HG02623 (cell line): ENCODE results near the gene CNPY3.

ENCODE experiments used
- ATAC-seq: cut with Tn5 transposase; IDR thresholded peaks from one replicate; pipeline ENCODE4 v1.9.1; 2021; ENCODE audit warnings: moderate library complexity; ENCODE audit not compliant: unreplicated experiment

Gene CNPY3

DNA sequence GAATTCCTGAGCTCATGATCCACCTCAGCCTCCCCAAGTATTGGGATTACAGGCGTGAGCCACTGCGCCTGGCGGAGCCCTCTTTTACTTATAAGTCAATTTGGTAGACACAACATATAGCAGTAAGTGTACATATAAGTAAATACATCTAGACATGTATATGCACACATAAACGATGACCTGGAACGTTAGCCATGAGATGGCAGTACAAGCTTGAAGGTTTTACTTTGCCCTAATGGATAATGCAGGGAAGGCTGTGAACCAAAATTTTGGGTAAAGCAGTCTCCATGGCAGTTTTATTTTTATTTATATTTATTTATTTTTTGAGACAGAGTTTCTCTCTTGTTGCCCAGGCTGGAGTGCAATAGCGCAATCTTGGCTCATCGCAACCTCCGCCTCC is 28.8 kb downstream of the CNPY3 start:
- no peak for ATAC-seq

GRCh38 chr6:42959917-42960242 is 30.6 kb downstream of the CNPY3 start:
- no peak for ATAC-seq

GRCh38 chr6:42960243-42961019 is 31.2 kb downstream of the CNPY3 start, which contains the start of gene GNMT:
TSS of gene GNMT (plus strand) at chr6:42960754. CDS start at chr6:42960768, 14 bp downstream.
- no peak for ATAC-seq

- no peak for ATAC-seq
Observed at GRCh38 chr6:42961020-42961470, 31.8 kb downstream of the CNPY3 start.

GRCh38 chr6:42962096-42962495 is 32.8 kb downstream of the CNPY3 start:
- ATAC-seq: no peak

DNA sequence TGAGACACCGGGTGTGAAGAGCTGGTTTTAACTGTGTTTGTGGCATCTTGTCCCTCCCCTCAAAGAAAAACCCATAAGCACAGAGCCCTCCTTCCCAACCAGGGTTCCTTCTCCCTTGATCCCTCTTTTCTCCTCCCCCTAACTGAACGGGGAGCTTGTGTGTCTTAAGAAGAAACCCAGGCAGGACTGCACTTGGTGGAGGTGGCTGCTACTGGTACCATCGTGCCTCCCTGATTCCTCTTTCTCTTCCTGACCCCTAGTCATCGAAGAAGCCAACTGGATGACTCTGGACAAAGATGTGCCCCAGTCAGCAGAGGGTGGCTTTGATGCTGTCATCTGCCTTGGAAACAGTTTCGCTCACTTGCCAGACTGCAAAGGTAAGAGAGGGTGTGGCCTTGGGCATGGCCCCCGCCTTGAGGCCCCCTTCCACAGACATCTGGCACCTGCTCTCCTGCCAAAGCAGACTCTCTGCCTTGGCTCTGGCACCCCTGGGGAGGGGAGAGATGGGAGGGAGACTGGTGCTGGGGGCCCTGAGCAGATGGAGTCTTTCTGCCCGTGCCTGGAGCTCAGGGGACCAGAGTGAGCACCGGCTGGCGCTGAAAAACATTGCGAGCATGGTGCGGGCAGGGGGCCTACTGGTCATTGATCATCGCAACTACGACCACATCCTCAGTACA is 33.4 kb downstream of the CNPY3 start:
- ATAC-seq: no peak

GRCh38 chr6:42963179-42963854 is 34.0 kb downstream of the CNPY3 start:
- ATAC-seq: no peak

DNA sequence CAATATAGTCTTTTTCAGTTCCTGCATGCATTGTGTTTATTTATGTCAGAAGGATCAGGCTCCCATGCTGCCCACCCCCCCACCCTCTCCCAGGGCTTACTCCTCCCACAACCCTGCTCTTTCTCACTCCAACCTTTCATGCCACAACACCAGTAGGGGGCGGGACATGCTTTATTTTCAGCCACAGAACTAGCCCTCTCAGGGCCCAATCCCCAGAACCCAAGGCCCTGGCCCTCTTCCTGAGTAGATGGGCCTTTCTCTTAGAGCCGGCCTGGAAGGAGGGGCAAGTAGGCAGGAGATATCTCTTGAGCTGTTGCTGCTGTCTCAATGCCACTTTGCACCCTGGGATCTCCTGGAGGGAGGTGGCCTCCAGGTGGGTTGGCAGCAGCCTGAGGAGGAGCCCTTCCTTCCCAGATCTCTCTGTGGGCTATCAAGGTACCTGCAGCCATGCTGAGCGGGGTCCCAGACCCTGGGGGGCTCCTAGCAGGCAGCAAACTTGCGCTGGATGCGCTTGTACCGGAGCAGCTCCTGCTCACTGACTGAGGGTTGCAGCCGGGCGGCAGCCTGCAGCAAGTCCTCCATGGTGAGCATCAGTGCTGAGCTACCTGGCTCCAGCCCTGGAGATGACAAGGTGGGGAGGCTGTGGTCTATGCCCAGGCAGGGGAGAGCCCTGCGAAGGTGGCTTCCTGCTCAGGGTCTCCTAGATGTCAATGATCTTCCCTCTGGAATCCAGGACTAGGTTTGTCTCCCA is 34.8 kb downstream of the CNPY3 start:
- no peak for ATAC-seq

- no peak for ATAC-seq
Observed at GRCh38 chr6:42966571-42966970, 37.3 kb downstream of the CNPY3 start.

- ATAC-seq: no peak
Observed at GRCh38 chr6:42967228-42967627, 37.9 kb downstream of the CNPY3 start.

GRCh38 chr6:42968126-42968701 is 38.9 kb downstream of the CNPY3 start:
- ATAC-seq: no peak

GRCh38 chr6:42968783-42969182 is 39.5 kb downstream of the CNPY3 start:
- ATAC-seq: no peak

GRCh38 chr6:42969431-42969830 is 40.2 kb downstream of the CNPY3 start:
- ATAC-seq: no peak

GRCh38 chr6:42969934-42970333 is 40.7 kb downstream of the CNPY3 start:
- ATAC-seq: no peak

DNA sequence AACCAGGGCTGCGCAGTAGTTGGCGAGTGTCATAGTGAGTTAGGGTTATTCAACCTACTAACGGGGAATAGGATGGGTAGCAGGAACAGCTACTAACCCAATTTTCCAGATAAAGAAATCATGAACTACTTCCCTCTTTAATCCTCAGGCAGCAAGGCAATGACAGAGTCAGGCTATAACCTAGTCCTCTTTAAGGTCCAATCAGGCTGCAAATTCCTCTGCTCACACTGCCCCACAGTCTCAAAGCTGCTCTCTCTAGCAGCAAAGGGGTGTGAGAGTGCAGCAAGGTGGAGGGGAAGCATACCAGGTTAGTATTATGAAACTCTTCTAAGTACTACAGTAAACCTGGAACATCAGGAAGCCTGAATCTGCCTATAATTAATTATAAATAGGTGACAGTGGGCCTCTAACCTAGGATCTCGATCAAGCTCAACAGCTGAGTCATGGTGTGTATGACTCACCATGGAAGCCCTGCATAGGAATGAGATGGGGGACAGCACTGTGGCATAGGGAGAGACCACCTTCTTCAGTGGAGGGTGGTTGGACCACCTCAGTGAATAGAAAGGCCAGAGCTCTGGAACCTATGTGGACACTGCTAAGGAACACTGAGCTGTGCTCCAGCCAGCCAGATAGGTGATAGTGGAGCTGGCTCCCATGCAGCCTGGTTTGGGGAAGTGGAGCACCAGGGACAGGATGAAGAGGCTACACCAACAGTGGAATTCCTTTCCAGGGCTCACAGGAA is 41.8 kb downstream of the CNPY3 start:
- ATAC-seq: no peak

- no peak for ATAC-seq
Observed at GRCh38 chr6:42971746-42972327, 42.6 kb downstream of the CNPY3 start.

DNA sequence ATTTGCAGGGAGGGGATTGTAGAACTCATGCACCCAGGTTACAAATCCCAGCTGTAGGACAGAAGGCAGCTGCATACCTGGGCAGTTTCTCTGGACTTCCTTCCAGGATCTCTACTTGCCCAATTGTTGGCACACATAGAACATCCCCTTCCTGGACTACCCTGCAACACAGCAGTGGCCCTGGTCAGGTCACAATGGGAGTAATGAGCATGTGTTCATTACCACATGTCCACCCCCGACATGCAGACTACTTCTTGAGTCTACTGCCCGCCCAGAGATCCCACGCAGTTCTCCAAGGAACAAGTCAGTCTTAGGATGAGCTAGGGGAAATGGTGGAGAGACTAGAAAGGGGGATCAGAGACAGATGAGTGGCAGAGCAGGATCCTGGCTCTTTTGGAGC is 44.6 kb downstream of the CNPY3 start:
- no peak for ATAC-seq

- no peak for ATAC-seq
Observed at GRCh38 chr6:42974919-42975505, 45.7 kb downstream of the CNPY3 start.

GRCh38 chr6:42978487-42978838 is 49.2 kb downstream of the CNPY3 start:
- no peak for ATAC-seq
